Activated naive CD4-positive, alpha-beta T cell treated with anti-CD3 and anti-CD28 coated beads, Interleukin-2, amount 50 U/mL, for 24 hours (primary cell): ENCODE results near the gene HPS1.
"Not testable (repeated sequence)": the region's sequence is repeated elsewhere in the genome, so short reads cannot be mapped to it uniquely, and the experiment has no call there.

ENCODE experiments used
- H3K27ac Mint-ChIP-seq: one replicate; pipeline ENCODE4 v1.8.0; 2021; ENCODE audit warnings: mild to moderate bottlenecking, mixed read lengths
- H3K27me3 Mint-ChIP-seq: one replicate; pipeline ENCODE4 v1.8.0; 2021; ENCODE audit warnings: mixed read lengths
- H3K36me3 Mint-ChIP-seq: one replicate; pipeline ENCODE4 v1.8.0; 2021; ENCODE audit warnings: mixed read lengths
- H3K4me1 Mint-ChIP-seq: one replicate; pipeline ENCODE4 v1.8.0; 2021; ENCODE audit warnings: mixed read lengths
- H3K4me3 Mint-ChIP-seq: one replicate; pipeline ENCODE4 v1.8.0; 2021; ENCODE audit warnings: mild to moderate bottlenecking, mixed read lengths
- H3K9me3 Mint-ChIP-seq: one replicate; pipeline ENCODE4 v1.8.0; 2021; ENCODE audit warnings: mixed read lengths

HPS1 gene

DNA sequence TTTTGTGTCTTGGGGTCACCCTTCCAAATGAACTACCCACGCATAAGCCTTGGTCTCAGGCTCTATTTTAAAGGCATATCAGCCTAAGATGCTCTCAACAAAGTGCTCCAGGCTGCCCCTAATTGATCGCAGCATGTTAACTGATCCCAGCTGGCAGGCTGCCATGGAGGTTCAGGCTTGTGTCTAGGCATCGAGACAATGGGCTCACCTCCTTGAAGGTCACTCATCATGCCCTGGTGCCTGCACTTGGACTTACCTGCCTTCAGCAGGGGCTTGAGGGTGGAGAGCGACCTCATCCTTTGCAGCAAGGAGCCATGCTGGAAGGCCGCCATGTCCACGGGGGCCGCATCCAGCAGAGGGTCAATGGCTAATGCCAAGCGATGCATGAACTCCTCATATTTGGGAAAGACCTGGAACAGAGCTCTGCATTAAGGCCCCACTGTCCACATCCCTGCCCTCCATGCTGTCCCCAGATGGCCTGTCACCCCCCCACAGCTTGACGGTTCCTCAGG, 49.6 kb downstream of the HPS1 start:
- Mint-ChIP-seq H3K27ac (no peak overlapping the region), H3K27me3 (no peaks in the 10 kb centered on the region), H3K36me3 (peaks cover 6% of the 10 kb centered on the region), H3K9me3 (no peaks in the 10 kb centered on the region), H3K4me3 (no peak overlapping the region), H3K4me1 (peaks cover 5% of the 10 kb centered on the region)

GRCh38 chr10:98396096-98397063, 50.4 kb downstream of the HPS1 start:
- Mint-ChIP-seq H3K27ac (no peak overlapping the region), H3K9me3 (no peaks in the 10 kb centered on the region), H3K27me3 (no peaks in the 10 kb centered on the region), H3K4me1 (peaks cover 10% of the 10 kb centered on the region), H3K36me3 (peaks cover 6% of the 10 kb centered on the region), H3K4me3 (no peak overlapping the region)

DNA sequence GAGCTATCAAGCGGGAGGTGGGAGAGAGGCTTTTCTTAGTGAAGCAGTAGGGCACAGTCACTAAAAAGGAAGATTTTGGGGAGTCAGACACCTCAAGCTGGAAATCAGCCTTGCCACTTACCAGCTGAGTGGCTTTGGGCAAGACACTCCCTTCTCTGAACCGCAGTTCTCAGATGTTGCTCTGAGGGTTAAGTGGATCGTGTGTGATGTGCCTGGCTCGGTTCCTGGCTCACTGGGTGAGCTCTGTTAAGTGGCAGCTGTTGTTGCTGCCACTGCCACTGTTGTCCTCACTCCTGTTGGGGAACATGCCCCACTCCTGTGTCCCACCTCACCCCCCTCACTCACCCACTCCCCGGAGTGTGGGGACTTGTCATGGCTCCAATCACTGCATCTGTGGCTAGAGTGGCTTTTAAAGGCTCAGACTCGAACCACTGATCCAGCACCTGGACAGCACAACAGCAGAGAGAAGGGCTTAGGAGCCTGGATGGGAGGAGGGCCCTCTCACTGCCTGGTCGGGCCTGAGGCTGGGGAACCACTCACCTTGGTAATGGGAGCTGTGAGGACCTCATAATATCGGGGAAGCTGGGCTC, 51.8 kb downstream of the HPS1 start:
- H3K4me1 Mint-ChIP-seq = peaks cover 23% of the 10 kb centered on the region
- H3K36me3 Mint-ChIP-seq = peaks cover 6% of the 10 kb centered on the region
- H3K27ac Mint-ChIP-seq = no peak overlapping the region
- no peaks in the 10 kb centered on the region for H3K27me3 Mint-ChIP-seq
- no peaks in the 10 kb centered on the region for H3K9me3 Mint-ChIP-seq
- H3K4me3 Mint-ChIP-seq = no peak overlapping the region

GRCh38 chr10:98391578-98391991, 55.1 kb downstream of the HPS1 start:
- Mint-ChIP-seq H3K4me1 (peaks cover 27% of the 10 kb centered on the region), H3K27me3 (no peaks in the 10 kb centered on the region), H3K4me3 (peak overlapping the region; percentile 58), H3K27ac (peak overlapping the region; percentile 5), H3K9me3 (no peaks in the 10 kb centered on the region), H3K36me3 (peaks cover 4% of the 10 kb centered on the region)

DNA sequence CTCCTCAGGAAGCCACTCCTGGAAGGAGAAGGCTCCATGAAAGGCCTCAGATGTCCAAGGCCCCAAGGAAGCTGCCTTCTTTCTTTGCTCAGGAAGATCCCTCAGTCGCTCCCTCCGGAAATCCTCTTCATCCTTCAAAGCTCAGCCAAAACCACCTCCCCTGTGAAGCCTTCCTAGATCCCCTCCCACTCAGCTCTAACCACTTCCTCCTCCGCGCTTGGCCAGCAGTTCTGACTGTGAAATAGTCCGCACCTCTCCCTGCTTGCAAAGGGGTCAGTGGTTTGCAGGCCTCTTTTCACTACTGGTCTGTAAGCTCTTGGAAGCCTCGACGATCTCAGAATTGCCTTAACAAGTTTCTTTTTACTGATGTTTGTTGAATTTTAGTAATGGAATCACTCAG, 55.7 kb downstream of the HPS1 start:
- Mint-ChIP-seq H3K4me3 (peak overlapping the region; percentile 58), H3K36me3 (peaks cover 3% of the 10 kb centered on the region), H3K27ac (no peak overlapping the region), H3K27me3 (no peaks in the 10 kb centered on the region), H3K9me3 (no peaks in the 10 kb centered on the region), H3K4me1 (peaks cover 27% of the 10 kb centered on the region)

GRCh38 chr10:98390406-98390805, 56.3 kb downstream of the HPS1 start:
- peaks cover 27% of the 10 kb centered on the region for H3K4me1 Mint-ChIP-seq
- no peaks in the 10 kb centered on the region for H3K9me3 Mint-ChIP-seq
- no peaks in the 10 kb centered on the region for H3K27me3 Mint-ChIP-seq
- H3K27ac Mint-ChIP-seq = no peak overlapping the region
- H3K4me3 Mint-ChIP-seq = no peak overlapping the region
- H3K36me3 Mint-ChIP-seq = peaks cover 3% of the 10 kb centered on the region

DNA sequence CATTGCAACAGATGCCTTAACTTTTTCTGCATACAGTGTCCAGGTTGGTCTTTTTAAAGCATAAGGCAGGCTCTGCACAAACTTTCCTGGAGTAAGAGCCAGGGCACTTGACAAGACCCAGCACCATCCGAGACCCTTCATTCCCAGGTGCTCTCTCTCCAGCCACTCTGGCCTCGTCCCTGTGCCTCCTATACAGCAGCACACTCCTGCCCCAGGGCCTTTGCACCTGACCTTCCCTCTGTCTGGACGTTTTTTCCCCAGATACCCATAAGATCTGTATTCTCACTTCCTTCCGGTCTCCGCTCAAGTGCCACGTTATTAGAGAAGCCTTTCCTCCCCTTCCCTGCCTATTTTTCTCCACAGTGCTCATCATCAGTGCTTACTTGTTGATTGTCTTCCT, 57.3 kb downstream of the HPS1 start:
- Mint-ChIP-seq H3K4me1 (peaks cover 27% of the 10 kb centered on the region), H3K9me3 (no peaks in the 10 kb centered on the region), H3K36me3 (peaks cover 3% of the 10 kb centered on the region), H3K4me3 (no peak overlapping the region), H3K27me3 (no peaks in the 10 kb centered on the region), H3K27ac (no peak overlapping the region)

DNA sequence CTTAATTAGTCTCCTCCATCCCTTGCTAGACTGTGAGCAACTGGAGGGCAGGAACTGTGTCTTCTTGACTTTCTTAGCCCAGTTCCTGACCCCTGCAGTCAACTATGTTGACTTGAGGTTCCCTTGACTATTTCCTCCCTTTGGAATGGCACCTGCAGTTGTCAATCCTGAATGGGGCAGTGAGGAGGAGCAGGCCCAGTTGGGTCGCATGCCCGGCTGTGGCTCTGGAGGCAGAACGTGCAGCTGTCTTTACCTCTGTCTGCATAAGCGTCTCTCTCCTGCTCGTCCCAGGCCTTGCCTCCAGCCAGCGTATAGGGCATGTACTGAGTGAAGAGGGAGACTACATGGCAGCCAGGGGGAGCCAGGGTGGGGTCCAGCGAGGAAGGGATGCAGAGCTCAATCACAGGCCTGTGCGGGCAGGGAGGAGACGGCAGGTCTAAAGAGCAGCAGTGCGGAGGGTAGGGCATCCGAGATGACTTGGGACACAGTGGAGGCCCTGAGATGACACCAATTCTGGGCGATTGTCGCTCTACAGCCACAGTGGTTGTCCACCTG, 58.6 kb downstream of the HPS1 start:
- Mint-ChIP-seq H3K4me3 (no peak overlapping the region), H3K9me3 (no peaks in the 10 kb centered on the region), H3K27me3 (no peaks in the 10 kb centered on the region), H3K4me1 (peaks cover 27% of the 10 kb centered on the region), H3K36me3 (no peaks in the 10 kb centered on the region), H3K27ac (no peak overlapping the region)

- Mint-ChIP-seq H3K36me3 (peaks cover 2% of the 10 kb centered on the region), H3K4me3 (no peak overlapping the region), H3K9me3 (no peaks in the 10 kb centered on the region), H3K27me3 (no peaks in the 10 kb centered on the region), H3K27ac (no peak overlapping the region), H3K4me1 (peaks cover 1% of the 10 kb centered on the region)
Observed at GRCh38 chr10:98384531-98385133, 62.1 kb downstream of the HPS1 start.

GRCh38 chr10:98383869-98384268, 62.9 kb downstream of the HPS1 start:
- Mint-ChIP-seq H3K9me3 (no peaks in the 10 kb centered on the region), H3K27ac (no peak overlapping the region), H3K4me1 (no peaks in the 10 kb centered on the region), H3K4me3 (no peak overlapping the region), H3K36me3 (peaks cover 2% of the 10 kb centered on the region), H3K27me3 (no peaks in the 10 kb centered on the region)

GRCh38 chr10:98383134-98383667, 63.5 kb downstream of the HPS1 start:
- not testable (repeated sequence) for H3K9me3 Mint-ChIP-seq, H3K27ac Mint-ChIP-seq

DNA sequence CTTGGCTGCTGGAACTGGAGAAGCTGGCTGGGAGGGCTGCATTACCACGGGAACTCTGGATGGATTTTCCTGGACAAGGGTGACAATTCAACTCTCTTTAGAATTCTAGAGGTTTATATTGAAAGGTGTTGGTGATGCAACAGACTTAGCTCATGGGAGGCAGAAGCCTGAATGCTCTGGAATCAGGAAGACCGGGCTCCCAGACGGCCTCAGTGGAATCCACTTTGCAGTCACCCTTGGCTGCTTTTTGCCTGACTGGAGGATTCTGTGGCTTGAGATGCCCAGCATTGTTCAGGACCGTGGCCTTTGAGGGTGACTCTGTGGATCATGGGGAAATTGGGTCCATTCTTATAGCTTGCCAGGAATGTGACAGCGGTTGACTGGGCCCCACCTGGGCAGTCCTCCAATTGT, 64.0 kb downstream of the HPS1 start:
- Mint-ChIP-seq H3K4me3 (no peak overlapping the region), H3K36me3 (peaks cover 4% of the 10 kb centered on the region), H3K4me1 (no peaks in the 10 kb centered on the region), H3K9me3 (no peaks in the 10 kb centered on the region), H3K27ac (no peak overlapping the region), H3K27me3 (no peaks in the 10 kb centered on the region)

More at GRCh38 chr10:98383134-98383667, 63.5 kb downstream of the HPS1 start:
- H3K27me3 Mint-ChIP-seq, H3K4me3 Mint-ChIP-seq, H3K36me3 Mint-ChIP-seq, H3K4me1 Mint-ChIP-seq: not testable (repeated sequence)

DNA sequence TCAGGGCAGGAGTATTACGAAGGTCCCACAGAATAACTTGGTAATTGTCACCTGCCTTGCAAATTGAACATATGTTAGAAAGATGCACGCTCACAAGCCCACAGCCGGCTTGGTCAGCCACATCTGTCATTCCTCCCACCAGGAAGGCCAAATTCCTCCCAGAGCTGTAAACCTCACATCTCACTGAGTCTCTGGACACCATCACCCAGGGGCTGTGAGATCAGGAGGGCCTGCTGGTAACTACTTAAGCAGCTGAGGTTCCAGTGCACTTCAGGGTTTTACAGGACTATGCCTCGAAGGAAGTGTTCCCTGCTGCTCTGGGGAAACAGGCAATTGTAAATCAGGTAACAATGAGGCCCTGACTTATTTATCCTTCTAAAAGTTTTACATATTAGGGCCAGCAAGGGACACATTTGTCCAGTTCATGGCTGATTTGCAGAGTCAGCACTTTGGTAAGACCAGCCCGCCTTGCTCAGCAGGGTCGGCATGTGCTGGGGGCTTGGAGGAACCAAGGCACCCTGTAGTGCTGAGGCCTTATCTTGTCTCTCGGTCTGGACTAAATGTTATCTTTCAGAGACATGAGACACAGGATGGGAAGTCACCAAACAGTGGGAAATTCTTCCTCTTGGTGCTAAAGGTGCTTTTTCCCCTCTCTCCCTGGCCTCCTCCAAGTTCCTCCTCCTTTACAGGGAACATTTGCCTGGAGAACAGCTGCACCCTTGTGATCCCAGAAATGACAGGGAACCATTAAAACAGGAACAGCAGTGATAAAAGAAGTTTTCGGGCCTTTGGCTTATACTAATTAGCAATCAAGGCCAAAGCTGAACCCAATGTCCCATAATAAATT, 66.0 kb downstream of the HPS1 start:
- H3K36me3 Mint-ChIP-seq = peaks cover 4% of the 10 kb centered on the region
- no peak overlapping the region for H3K4me3 Mint-ChIP-seq
- H3K27me3 Mint-ChIP-seq = no peaks in the 10 kb centered on the region
- H3K4me1 Mint-ChIP-seq = no peaks in the 10 kb centered on the region
- no peak overlapping the region for H3K27ac Mint-ChIP-seq
- H3K9me3 Mint-ChIP-seq = no peaks in the 10 kb centered on the region

- no peaks in the 10 kb centered on the region for H3K9me3 Mint-ChIP-seq
- H3K27me3 Mint-ChIP-seq = no peaks in the 10 kb centered on the region
- peaks cover 4% of the 10 kb centered on the region for H3K36me3 Mint-ChIP-seq
- H3K4me3 Mint-ChIP-seq = no peak overlapping the region
- no peaks in the 10 kb centered on the region for H3K4me1 Mint-ChIP-seq
- H3K27ac Mint-ChIP-seq = no peak overlapping the region
Observed at GRCh38 chr10:98378722-98379121, 68.0 kb downstream of the HPS1 start.

- no peaks in the 10 kb centered on the region for H3K27me3 Mint-ChIP-seq
- H3K4me3 Mint-ChIP-seq = no peak overlapping the region
- H3K4me1 Mint-ChIP-seq = no peaks in the 10 kb centered on the region
- H3K27ac Mint-ChIP-seq = no peak overlapping the region
- no peaks in the 10 kb centered on the region for H3K9me3 Mint-ChIP-seq
- H3K36me3 Mint-ChIP-seq = peaks cover 1% of the 10 kb centered on the region
Observed at GRCh38 chr10:98377536-98377935, 69.2 kb downstream of the HPS1 start.
